OCI-LY1 (cell line): Measurements from ENCODE around the gene ECSCR.

Source experiments
- CTCF ChIP-seq: fragments of 200-600 bp; sonication (generic), shearing (Covaris generic); IDR thresholded peaks from 2 replicates; pipeline ENCODE4 v1.5.1; 2017; ENCODE audit warnings: mild to moderate bottlenecking, antibody characterized with exemption, low read length, moderate library complexity, mixed read lengths
- EZH2 ChIP-seq: fragments of 200-600 bp; sonication (generic), shearing (Covaris generic); IDR thresholded peaks from 2 replicates; pipeline ENCODE4 v1.8.0; 2017; ENCODE audit warnings: borderline replicate concordance, mixed run types, mild to moderate bottlenecking, antibody characterized with exemption, low read length, moderate library complexity, mixed read lengths

- no peak for TF ChIP-seq CTCF
- no peak for TF ChIP-seq EZH2
Measured at GRCh38 chr5:139430015-139430414, 32.5 kb downstream of the ECSCR start.
